ENCODE data around the gene OBSCN.

The OBSCN gene

GRCh38 chr1:228394571-228395394, 186.9 kb downstream of the OBSCN start:
- no peak for DNase-seq

- no peak for DNase-seq
Measured at GRCh38 chr1:228396770-228397662, 189.2 kb downstream of the OBSCN start.

- DNase-seq = no peak
Measured at GRCh38 chr1:228397966-228398365, 190.1 kb downstream of the OBSCN start.

- no peak for DNase-seq
Measured at GRCh38 chr1:228398741-228399461, 191.1 kb downstream of the OBSCN start.

GRCh38 chr1:228399531-228400236, 191.8 kb downstream of the OBSCN start:
- no peak for DNase-seq

GRCh38 chr1:228400237-228400651, 192.4 kb downstream of the OBSCN start:
- no peak for DNase-seq

- DNase-seq = no peak
Measured at GRCh38 chr1:228400692-228401454, 193.0 kb downstream of the OBSCN start.

GRCh38 chr1:228401782-228402640, 194.2 kb downstream of the OBSCN start:
- no peak for DNase-seq

- DNase-seq = no peak
Measured at GRCh38 chr1:228402641-228403025, 194.8 kb downstream of the OBSCN start.

GRCh38 chr1:228403231-228403631, 195.4 kb downstream of the OBSCN start:
- no peak for DNase-seq

- no peak for DNase-seq
Measured at GRCh38 chr1:228404107-228404720, 196.4 kb downstream of the OBSCN start.

GRCh38 chr1:228405200-228405978, 197.5 kb downstream of the OBSCN start:
- DNase-seq = no peak

GRCh38 chr1:228405979-228406228, 198.1 kb downstream of the OBSCN start:
- no peak for DNase-seq

- no peak for DNase-seq
Measured at GRCh38 chr1:228407106-228408040, 199.5 kb downstream of the OBSCN start.

- no peak for DNase-seq
Measured at GRCh38 chr1:228408041-228408868, 200.4 kb downstream of the OBSCN start.

GRCh38 chr1:228408869-228409805, 201.3 kb downstream of the OBSCN start:
- no peak for DNase-seq

GRCh38 chr1:228410015-228410414, 202.2 kb downstream of the OBSCN start:
- DNase-seq = no peak
